NOMO-1 (cell line): Measurements from ENCODE around the gene TENM3.

Source experiments
- DNase-seq, 2 experiments: peaks; one replicate each; lab custom pipeline; 2025; ENCODE audit not compliant: unreplicated experiment in 2 of 2; lab: John Stamatoyannopoulos, UW

Gene TENM3

GRCh38 chr4:182278729-182279128 lies 35.5 kb downstream of the TENM3 start:
- no peak for DNase-seq

- DNase-seq = no peak
Observed at GRCh38 chr4:182280436-182281111, 37.4 kb downstream of the TENM3 start.

DNA sequence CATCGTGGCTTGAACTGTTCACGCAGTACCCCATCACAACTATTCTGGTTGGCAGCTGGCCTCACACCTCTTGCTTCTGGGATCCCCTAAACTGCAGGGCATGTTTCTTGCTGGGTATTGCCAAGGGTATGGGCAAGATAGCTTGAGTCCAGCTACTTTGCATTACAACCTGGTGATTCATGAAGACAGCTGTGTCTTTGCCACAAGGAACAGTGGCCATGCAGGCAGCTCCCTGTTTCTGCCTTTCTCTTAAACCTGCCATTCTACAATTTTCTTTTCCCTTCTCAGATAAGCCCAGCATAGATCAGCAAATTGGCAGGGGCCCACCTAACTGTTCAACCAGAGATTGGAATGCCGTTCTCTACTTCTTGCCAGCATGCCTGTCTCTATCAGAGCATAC lies 42.8 kb downstream of the TENM3 start:
- no peak for DNase-seq

- DNase-seq = no peak
Observed at GRCh38 chr4:182286931-182287330, 43.7 kb downstream of the TENM3 start.

DNA sequence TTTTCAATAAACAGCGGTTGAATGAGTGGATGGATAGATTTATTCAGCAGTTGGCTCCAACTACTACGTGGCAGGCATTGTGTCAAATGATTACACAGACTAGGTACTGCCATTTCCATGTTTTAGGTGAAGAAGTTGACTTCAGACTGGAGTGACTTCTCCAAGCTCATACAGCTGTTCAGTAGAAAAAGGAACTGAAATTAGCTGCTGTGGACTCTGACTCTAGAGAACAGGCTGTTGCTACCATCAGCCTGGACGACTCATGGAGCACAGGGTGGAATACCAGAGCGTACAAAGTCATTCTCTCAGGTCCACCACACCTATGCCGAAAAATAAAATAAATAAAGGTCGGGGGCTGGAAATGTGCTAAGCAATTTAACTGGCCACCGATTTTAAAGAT lies 45.3 kb downstream of the TENM3 start:
- no peak for DNase-seq

GRCh38 chr4:182289809-182290208 lies 46.6 kb downstream of the TENM3 start:
- no peak for DNase-seq

DNA sequence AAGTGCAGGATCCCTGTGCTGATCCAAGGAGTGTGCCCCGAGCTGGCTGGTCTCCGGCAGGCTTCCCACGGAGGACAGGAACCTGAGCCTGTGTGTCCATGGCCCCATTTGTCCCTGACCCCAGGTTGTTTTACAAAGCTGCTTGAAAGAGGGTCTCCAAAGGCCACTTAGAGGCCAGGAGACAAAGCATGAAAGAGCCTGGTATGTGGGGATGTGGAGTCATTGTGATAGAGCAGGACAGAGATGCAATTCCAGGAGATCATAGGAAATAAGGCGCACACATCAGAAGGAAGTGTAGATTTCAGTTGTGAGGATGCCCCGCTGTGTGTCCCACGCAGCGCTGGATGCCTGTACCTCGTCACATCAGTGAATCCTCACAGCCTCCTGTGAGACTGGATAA lies 48.0 kb downstream of the TENM3 start:
- DNase-seq = no peak

DNA sequence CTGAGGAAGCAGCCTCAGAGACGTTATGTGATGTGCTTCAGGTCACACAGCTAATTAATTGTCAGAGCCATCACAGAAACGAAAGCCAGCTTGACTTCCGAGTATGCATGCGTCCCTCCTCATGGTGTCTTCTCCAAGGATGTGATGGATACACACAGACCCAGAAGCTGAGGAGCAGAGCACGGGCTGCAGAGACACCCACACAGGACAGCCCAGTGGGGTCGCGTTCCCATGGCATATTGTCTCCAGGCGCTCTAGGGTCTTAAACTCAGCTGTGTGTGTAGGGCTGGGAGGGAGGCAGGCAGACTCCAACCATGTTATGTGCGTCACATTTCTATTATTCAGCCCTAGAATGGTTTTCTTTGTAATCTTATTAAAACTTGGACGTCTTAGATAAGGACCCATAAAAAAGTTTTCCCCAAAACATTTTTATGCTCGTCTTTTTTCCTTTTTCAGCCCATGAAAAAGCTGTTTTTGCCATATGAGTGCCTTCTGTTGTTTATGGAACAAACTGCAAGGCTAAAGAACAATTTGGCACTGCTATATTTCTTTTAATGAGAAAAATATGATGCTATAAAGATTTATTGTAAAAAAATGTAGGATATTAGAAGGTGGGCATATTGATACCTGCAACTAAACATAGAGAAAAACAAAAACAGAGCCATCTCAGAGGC lies 48.5 kb downstream of the TENM3 start:
- DNase-seq = no peak

DNA sequence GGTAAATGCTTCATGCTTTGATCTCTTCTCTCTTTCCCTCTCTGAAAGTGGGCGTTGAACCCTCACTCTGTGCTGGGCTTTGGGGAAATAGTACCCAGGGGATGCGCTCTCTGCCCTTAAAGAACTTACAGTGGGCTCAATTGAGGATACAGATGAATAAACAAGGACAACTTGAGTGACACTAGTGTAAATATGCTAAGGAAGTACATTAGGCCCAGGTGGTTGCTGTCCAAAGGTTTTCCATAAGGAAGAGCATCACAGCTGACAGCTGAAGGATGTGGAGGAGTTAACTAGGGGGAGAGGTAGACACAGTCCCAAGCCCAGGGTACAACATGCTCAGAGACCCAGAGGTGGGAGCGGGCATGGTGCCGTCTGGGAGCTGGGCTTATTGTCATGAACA lies 49.4 kb downstream of the TENM3 start:
- no peak for DNase-seq

DNA sequence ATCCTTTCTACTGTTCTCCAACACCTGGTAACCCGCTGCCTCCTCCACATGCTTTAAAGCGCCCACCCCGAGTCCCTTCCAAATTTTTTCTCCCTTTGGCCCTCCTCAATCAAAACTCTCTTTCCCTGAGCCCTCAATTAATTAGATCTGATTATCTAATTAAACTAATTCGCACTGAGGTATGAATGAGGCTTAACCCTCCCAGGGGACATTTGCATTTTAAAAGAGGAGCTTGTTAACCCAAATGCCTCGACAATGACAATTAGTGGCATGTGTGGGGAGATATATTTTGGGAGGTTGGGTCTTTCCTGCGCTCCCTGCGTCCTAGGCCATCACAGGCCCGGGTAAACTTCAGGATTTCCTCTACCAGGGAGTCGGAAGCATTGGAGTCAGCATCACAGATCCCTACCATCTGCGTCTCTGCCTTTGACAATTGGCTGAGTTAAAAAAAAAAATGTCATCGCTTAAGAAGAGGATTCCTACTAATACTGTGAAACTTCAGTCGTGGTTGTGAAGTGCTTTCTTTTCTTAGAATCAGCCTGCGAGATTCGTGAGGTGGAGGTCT lies 50.6 kb downstream of the TENM3 start:
- DNase-seq = no peak

GRCh38 chr4:182294451-182294850 lies 51.2 kb downstream of the TENM3 start:
- DNase-seq = no peak

DNA sequence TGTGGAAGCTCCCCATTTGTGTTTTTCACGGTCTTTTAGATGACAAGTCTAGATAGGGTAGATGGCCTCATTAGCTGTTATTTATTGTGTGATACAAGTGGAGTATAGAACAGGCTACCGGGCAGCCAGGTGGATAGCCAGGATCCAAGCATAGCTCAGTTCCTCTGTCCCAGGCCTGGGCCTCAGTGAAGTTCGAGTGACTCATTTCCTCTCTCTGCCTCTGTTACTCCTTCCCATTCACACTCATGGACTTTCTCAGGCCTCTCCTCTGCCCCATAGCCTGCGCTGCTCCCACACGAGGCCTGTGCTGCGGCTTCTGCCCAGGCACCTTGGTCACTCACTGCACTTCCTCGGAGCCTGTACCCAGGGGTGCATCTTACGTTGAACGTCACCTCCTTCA lies 54.5 kb downstream of the TENM3 start:
- no peak for DNase-seq

DNA sequence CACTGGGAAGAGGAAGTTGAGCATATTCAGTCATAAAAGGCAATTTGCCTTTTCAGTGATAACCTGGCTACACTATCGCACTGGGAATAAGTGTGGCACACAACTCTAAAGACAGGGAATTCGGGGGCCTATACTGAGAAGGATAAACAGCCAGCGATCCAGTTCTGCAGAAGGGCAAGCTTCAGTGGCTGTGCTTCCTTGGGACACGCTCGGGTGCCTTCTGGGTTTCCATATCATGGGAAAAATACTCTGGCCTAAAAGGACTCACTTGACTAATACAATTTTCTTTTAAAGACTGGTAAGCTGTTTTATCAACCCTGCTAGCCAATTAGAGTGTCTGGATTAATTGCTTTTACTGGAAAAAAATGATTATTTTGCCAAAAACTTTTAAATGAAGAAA lies 58.5 kb downstream of the TENM3 start:
- DNase-seq = no peak

- DNase-seq = no peak
Observed at GRCh38 chr4:182303847-182304246, 60.6 kb downstream of the TENM3 start.

GRCh38 chr4:182306792-182307507 lies 63.7 kb downstream of the TENM3 start:
- no peak for DNase-seq

DNA sequence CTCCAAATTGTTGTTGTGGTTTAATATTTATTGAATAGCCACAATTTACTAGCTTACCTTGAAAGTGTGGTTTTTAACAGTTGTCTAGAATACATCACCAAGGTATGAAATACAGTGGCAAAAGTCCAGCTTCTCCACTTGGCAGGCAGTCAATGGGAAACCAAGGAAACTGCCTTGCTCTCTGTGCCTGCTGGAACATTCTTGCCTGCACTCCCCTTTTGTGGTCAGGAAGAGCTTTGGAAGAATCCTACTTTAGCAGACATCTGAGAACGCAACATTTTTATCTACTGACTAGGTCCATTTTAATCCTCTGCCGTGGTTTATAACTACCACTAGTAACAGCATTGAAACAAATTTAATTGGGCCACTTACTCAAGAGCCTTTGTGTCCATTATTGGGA lies 64.5 kb downstream of the TENM3 start:
- DNase-seq = no peak

GRCh38 chr4:182309877-182310276 lies 66.7 kb downstream of the TENM3 start:
- DNase-seq = no peak

DNA sequence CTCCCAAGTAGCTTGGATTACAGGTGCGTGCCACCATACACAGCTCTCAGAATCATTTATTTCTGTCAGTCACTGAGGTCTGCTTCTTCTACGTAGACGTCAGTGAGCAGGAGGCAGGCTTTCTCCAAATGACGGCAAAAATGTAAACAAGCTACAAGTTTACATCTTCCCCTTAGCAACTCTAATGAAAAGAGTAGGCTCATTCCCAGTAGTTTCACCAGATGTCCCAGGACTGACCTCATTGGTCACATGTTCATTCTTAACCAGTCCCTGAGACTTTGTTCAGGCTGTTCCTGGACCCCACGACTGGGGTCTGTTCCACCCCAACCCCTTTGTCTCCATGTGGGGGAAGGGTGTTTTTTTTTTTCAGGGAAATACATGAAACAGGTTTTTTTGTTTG lies 67.1 kb downstream of the TENM3 start:
- DNase-seq = no peak

DNA sequence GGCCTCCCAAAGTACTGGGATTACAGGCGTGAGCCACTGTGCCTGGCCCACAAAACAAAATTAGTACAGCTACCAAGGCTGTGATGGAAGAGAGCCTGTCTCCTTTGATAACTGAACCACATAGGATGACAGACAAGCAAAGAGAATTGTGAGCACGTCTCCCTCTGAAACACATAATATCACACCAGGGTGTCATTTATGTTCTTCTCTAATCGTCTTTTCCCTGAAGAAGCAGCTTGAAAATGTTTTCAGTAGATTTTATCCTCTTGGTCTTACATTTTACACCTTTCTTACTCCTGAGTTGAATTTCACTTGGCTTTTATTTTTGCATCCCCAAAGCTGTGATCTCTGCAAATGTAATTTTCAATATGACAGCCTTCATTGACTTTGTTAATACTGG lies 67.8 kb downstream of the TENM3 start:
- no peak for DNase-seq

- DNase-seq = no peak
Observed at GRCh38 chr4:182314537-182314936, 71.3 kb downstream of the TENM3 start.

DNA sequence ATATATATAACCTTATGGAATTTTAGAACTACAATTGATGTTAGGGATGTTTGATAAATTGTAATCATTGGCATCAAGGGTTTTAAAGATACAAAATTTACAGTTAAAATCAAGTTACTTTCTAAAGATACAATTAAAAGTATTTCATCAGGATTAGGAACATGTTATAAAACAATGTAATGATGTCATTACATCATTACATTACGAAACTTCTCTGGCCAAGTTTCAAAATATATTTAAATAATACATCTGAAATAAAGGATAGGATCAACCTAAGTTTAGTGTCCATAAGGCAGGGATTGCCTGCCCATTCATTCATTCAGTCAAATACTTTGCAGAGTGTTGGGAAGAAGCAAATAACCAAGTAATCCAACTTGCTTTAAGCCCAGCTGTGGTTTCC lies 75.1 kb downstream of the TENM3 start:
- no peak for DNase-seq

DNA sequence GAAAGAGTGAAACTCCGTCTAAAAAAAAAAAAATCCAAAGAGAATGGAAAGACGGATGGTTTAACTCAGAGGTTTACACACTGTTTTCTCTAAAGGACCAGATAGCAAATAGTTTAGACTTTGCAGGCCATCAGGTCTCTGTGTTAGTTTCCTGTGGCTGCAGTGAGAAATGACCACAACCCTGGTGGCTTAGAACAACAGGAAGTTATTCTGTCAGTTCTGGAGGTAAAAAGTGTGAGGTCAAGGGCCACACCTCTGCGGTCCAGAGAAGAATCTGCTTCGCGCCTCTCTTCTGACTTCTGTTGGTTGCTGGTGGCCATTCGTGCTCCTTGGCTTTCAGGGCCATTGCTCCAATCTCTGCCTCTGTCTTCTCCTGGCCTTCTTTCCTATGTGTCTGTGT lies 76.9 kb downstream of the TENM3 start:
- DNase-seq = no peak
